DND-41 (cell line): ENCODE data around the gene PTPRR.

Experiments
- ATAC-seq: fragments of 200-7000 bp; cut with Tn5 transposase; 3 replicates; pipeline ENCODE4 v1.9.1; 2021; ENCODE audit warnings: low read depth; ENCODE audit not compliant: insufficient read depth
- DNase-seq: peaks from one replicate; pipeline ENCODE4 v3.0.0-alpha.2; 2020
- H2AFZ ChIP-seq: 2 replicates; pipeline ENCODE4 v1.6.0; 2012; ENCODE audit warnings: low read depth, low read length
- H3K27ac ChIP-seq: 2 replicates; pipeline ENCODE4 v1.5.1; 2012; ENCODE audit warnings: low read length, inconsistent platforms
- H3K27me3 ChIP-seq: fragments of 200-600 bp; sonication (generic); 2 replicates; pipeline ENCODE4 v1.6.0; 2012; ENCODE audit warnings: low read length, mild to moderate bottlenecking, inconsistent platforms; ENCODE audit not compliant: insufficient read depth, poor library complexity
- H3K36me3 ChIP-seq: 2 replicates; pipeline ENCODE4 v1.5.1; 2012; ENCODE audit warnings: low read length, inconsistent platforms; ENCODE audit not compliant: insufficient read depth
- H3K4me1 ChIP-seq: 2 replicates; pipeline ENCODE4 v1.5.1; 2012; ENCODE audit warnings: mild to moderate bottlenecking, low read length; ENCODE audit not compliant: insufficient read depth
- H3K4me2 ChIP-seq: 2 replicates; pipeline ENCODE4 v1.6.0; 2012; ENCODE audit warnings: mild to moderate bottlenecking, moderate library complexity, low read length, inconsistent platforms; ENCODE audit not compliant: insufficient read depth
- H3K4me3 ChIP-seq, 2 experiments: fragments of 200-600 bp in 1 of 2; shearing (Covaris generic) in 1 of 2; 2 replicates each; pipeline ENCODE4 v1.5.1; 2012 to 2016; ENCODE audit warnings: inconsistent platforms in 2 of 2, low read length in 2 of 2, mild to moderate bottlenecking in 2 of 2, low read depth in 1 of 2, moderate library complexity in 1 of 2
- H3K79me2 ChIP-seq: 2 replicates; pipeline ENCODE4 v1.6.0; 2012; ENCODE audit warnings: low read length, inconsistent platforms; ENCODE audit not compliant: insufficient read depth
- H3K9ac ChIP-seq: 2 replicates; pipeline ENCODE4 v1.6.0; 2012; ENCODE audit warnings: low read depth, mild to moderate bottlenecking, inconsistent platforms, low read length, moderate library complexity
- H3K9me3 ChIP-seq: 2 replicates; pipeline ENCODE4 v1.5.1; 2012; ENCODE audit warnings: low read length, moderate library complexity, mild to moderate bottlenecking, inconsistent platforms; ENCODE audit not compliant: insufficient read depth, severe bottlenecking
- H4K20me1 ChIP-seq: 2 replicates; pipeline ENCODE4 v1.6.0; 2012; ENCODE audit warnings: low read length; ENCODE audit not compliant: insufficient read depth
- CTCF ChIP-seq: IDR thresholded peaks from 2 replicates; pipeline ENCODE4 v1.5.1; 2012; ENCODE audit warnings: borderline replicate concordance, low read length, moderate library complexity, mild to moderate bottlenecking; ENCODE audit not compliant: poor library complexity, severe bottlenecking; ENCODE audit errors: extremely low read depth
- EZH2 ChIP-seq: IDR thresholded peaks from 3 replicates; pipeline ENCODE4 v1.6.1; 2012; ENCODE audit warnings: borderline replicate concordance, low read depth, mild to moderate bottlenecking, moderate library complexity, low read length, inconsistent platforms; ENCODE audit not compliant: severe bottlenecking

Gene PTPRR

GRCh38 chr12:70783455-70783854 lies 137.1 kb downstream of the PTPRR start:
- Histone ChIP-seq H3K9me3 (no peaks in the 10 kb centered on the region), H3K4me3 (no peak overlapping the region), H3K4me1 (no peaks in the 10 kb centered on the region), H3K27ac (no peak overlapping the region), H3K79me2 (no peaks in the 10 kb centered on the region), H4K20me1 (no peaks in the 10 kb centered on the region), H2AFZ (no peak overlapping the region), H3K36me3 (no peaks in the 10 kb centered on the region), H3K27me3 (no peaks in the 10 kb centered on the region), H3K4me2 (no peak overlapping the region), H3K9ac (no peak overlapping the region)
- TF ChIP-seq CTCF: no peak
- no peak for TF ChIP-seq EZH2
- ATAC-seq (no peak), DNase-seq (no peak)

DNA sequence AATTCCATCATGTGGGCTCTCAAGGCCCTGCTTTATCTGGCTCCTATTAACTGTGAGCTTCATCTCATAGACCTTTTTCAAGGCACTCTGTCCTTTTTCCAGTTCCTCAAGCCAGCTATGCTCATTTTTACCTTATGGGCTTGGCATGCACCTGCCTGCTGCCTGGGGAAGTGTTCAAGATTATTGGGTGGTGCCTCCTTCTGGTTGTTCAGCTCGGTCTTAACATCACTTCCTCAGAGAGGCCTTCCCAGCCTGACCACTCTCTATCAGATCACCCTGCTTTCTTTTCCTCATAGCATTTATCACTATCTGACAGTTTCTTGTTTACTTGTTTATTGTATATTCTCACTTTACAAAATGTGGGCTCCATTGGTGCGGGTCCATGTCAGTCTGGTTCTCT lies 141.3 kb downstream of the PTPRR start:
- Histone ChIP-seq H3K27me3 (no peaks in the 10 kb centered on the region), H2AFZ (no peak overlapping the region), H3K27ac (no peak overlapping the region), H4K20me1 (no peaks in the 10 kb centered on the region), H3K36me3 (no peaks in the 10 kb centered on the region), H3K4me1 (no peaks in the 10 kb centered on the region), H3K79me2 (no peaks in the 10 kb centered on the region), H3K4me2 (no peak overlapping the region), H3K9me3 (no peaks in the 10 kb centered on the region), H3K4me3 (no peak overlapping the region), H3K9ac (no peak overlapping the region)
- TF ChIP-seq EZH2: no peak
- TF ChIP-seq CTCF: no peak
- no peak for ATAC-seq
- DNase-seq: no peak

DNA sequence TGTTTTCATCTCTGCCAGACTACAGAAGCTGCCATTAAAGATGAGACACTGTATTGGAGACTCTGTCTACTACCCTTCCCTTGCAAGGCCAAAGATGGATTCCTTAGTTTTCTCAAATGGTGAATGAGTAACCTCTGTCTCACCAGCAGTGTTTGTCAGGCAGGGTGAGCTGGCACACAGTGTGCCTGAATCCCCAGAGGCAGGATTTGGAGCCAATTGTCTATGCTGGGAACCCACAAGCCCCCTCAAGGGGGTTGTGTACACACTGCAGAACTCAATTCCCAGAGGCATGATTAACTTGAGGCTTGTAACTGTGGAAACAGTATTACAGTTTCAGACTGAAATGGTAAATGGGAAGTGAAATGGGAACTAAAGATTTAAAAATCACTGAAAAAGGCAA lies 146.5 kb downstream of the PTPRR start:
- no peaks in the 10 kb centered on the region for H4K20me1 ChIP-seq
- no peak for ATAC-seq
- no peaks in the 10 kb centered on the region for H3K79me2 ChIP-seq
- H3K27ac ChIP-seq: no peak overlapping the region
- H3K9ac ChIP-seq: no peak overlapping the region
- no peaks in the 10 kb centered on the region for H3K4me1 ChIP-seq
- no peak overlapping the region for H3K4me2 ChIP-seq
- no peak overlapping the region for H3K4me3 ChIP-seq
- DNase-seq: no peak
- H2AFZ ChIP-seq: no peak overlapping the region
- H3K36me3 ChIP-seq: no peaks in the 10 kb centered on the region
- no peak for TF ChIP-seq EZH2
- TF ChIP-seq CTCF: no peak
- H3K27me3 ChIP-seq: no peaks in the 10 kb centered on the region
- no peaks in the 10 kb centered on the region for H3K9me3 ChIP-seq

DNA sequence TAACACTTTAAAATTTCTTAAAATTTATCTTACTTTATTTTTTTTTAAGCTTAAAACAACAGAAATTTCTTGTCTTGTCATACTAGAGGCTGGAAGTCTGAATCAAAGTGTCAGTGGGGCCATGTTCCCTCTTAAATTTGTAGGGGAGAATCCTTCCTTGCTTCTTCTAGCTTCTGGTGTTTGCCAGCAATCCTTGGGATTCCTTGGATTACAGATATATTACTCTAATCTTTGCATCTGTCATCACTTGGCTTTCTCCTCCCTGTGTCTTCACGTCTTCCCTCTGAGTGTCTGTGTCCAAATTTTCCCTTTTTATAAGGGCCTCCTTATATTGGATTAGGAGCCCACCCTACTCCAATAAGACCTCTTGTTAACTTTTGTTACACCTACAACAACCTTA lies 147.7 kb downstream of the PTPRR start:
- no peak for TF ChIP-seq EZH2
- no peak for TF ChIP-seq CTCF
- Histone ChIP-seq H2AFZ (no peak overlapping the region), H3K79me2 (no peaks in the 10 kb centered on the region), H3K4me3 (no peak overlapping the region), H3K4me2 (no peak overlapping the region), H3K27me3 (no peaks in the 10 kb centered on the region), H3K9ac (no peak overlapping the region), H4K20me1 (no peaks in the 10 kb centered on the region), H3K27ac (no peak overlapping the region), H3K9me3 (no peaks in the 10 kb centered on the region), H3K36me3 (no peaks in the 10 kb centered on the region), H3K4me1 (no peaks in the 10 kb centered on the region)
- ATAC-seq (no peak), DNase-seq (no peak)
